Karpas-422 (cell line): Measurements from ENCODE around the gene TRH. TPM values are rescaled to one million over a fixed set of nuclear protein-coding genes. Genes with fewer than 3 reads are reported as not detected.

ENCODE experiments used
- DNase-seq: peaks from one replicate; pipeline ENCODE4 v3.0.0-alpha.2; 2015
- H2AFZ ChIP-seq: fragments of 200-600 bp; sonication (generic); 2 replicates; pipeline ENCODE4 v1.6.1; 2014; ENCODE audit warnings: antibody characterized with exemption, low read length, mixed read lengths
- H3K27ac ChIP-seq: fragments of 200-600 bp; sonication (generic); 2 replicates; pipeline ENCODE4 v1.5.1; 2014; ENCODE audit warnings: mild to moderate bottlenecking, low read length, moderate library complexity
- H3K27me3 ChIP-seq: fragments of 200-600 bp; sonication (generic); 2 replicates; pipeline ENCODE4 v1.6.1; 2014; ENCODE audit warnings: low read length, mixed read lengths
- H3K36me3 ChIP-seq: fragments of 200-600 bp; sonication (generic); 2 replicates; pipeline ENCODE4 v1.6.1; 2014; ENCODE audit warnings: low read length, mixed read lengths; ENCODE audit not compliant: insufficient read depth
- H3K4me1 ChIP-seq: fragments of 200-600 bp; sonication (generic); 2 replicates; pipeline ENCODE4 v1.6.1; 2014; ENCODE audit warnings: mild to moderate bottlenecking, low read length, mixed read lengths
- H3K4me2 ChIP-seq: fragments of 200-600 bp; sonication (generic); 2 replicates; pipeline ENCODE4 v1.6.1; 2014; ENCODE audit warnings: low read length, low read depth, mild to moderate bottlenecking; ENCODE audit not compliant: poor library complexity, severe bottlenecking
- H3K4me3 ChIP-seq: fragments of 200-600 bp; sonication (generic); 2 replicates; pipeline ENCODE4 v1.5.1; 2014; ENCODE audit warnings: mild to moderate bottlenecking, antibody characterized with exemption, low read length, mixed read lengths
- H3K79me2 ChIP-seq: fragments of 200-600 bp; sonication (generic); 2 replicates; pipeline ENCODE4 v1.6.1; 2014; ENCODE audit warnings: mild to moderate bottlenecking, low read length, mixed read lengths
- H3K9ac ChIP-seq: fragments of 200-600 bp; sonication (generic); 2 replicates; pipeline ENCODE4 v1.6.0; 2014; ENCODE audit warnings: low read length
- H3K9me2 ChIP-seq: fragments of 200-600 bp; sonication (generic), shearing (Covaris generic); replicated peaks from 2 replicates; pipeline ENCODE4 v1.6.0; 2014; ENCODE audit warnings: mild to moderate bottlenecking, low read length, moderate library complexity; ENCODE audit not compliant: insufficient read depth
- H3K9me3 ChIP-seq: fragments of 300-700, 200-600 bp; sonication (generic); 2 replicates; pipeline ENCODE4 v1.6.1; 2014; ENCODE audit warnings: low read length, mixed read lengths
- H4K20me1 ChIP-seq: fragments of 200-600 bp; sonication (generic); 2 replicates; pipeline ENCODE4 v1.6.1; 2014; ENCODE audit warnings: mild to moderate bottlenecking, antibody characterized with exemption, low read length, low read depth; ENCODE audit not compliant: insufficient read depth
- total RNA-seq: library from RNA; depleted of rRNA; stranded (reverse); fragments of >200 nt; shearing (Covaris generic); gene quantifications from 2 replicates; pipeline ENCODE4 v1.2.3, GENCODE V29; 2014; ENCODE audit warnings: low replicate concordance

TRH gene
- total RNA-seq, 1 experiment from 2014 or later = not detected

DNA sequence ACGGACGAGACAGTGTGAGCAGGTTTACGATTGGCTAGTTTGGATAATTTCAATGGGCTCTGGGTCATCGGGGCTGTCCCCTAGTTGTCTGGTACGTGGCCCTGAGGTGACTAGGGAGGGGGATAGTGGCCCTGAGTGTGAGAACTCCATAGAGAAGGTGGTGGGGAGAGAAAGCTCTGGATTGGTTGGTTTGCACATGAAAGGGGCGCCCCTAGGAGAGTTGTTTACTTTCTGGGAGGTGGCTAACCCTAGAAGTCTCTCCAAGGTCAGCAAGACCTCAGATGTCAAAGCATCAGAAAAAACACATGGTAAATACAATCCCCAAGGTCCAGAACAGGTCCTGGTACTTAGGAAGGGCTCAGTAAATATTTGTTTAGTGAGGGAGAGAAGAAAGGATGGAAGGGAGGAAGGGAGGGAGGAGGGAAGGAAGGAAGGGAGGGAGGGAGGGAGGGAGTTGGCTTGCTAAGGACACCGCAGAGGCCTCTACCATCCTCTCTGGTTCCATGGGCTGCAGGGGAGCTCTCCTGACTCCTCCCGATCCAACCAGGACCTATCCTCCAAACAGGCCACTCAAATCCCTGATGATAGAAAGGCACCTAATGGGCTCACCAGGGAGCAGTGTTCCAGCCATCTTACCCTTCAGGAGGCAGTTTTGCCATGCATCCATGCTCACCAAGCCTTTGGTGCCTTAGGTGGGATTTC, 3.0 kb upstream of the TRH start:
- Histone ChIP-seq H3K9ac (no peak overlapping the region), H3K4me3 (no peak overlapping the region), H3K36me3 (no peaks in the 10 kb centered on the region), H3K27ac (no peak overlapping the region), H3K79me2 (no peaks in the 10 kb centered on the region), H3K4me1 (no peaks in the 10 kb centered on the region), H3K4me2 (no peak overlapping the region), H4K20me1 (no peaks in the 10 kb centered on the region), H3K27me3 (no peaks in the 10 kb centered on the region), H3K9me3 (no peaks in the 10 kb centered on the region), H2AFZ (no peak overlapping the region), H3K9me2 (no peaks in the 10 kb centered on the region)
- no peak for DNase-seq

DNA sequence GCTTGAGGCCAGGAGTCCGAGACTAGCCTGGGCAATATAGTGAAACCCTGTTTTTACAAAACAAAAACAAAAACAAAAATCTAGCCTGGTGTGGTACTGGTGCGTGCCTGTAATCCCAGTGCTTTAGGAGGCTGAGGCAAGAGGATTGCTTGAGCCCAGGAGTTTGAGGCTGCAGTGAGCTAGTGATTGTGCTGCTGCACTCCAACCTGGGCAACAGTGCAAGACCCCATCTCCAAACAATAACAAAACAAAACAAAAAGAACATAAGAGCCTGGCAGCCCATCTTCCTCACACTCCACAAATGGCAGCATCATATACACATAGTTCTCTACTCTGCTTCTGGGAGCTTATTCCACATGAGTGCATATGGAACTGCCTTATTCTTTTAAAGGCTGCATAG, 2.2 kb upstream of the TRH start:
- Histone ChIP-seq H3K4me1 (no peaks in the 10 kb centered on the region), H3K27me3 (no peaks in the 10 kb centered on the region), H3K9me3 (no peaks in the 10 kb centered on the region), H3K27ac (no peak overlapping the region), H4K20me1 (no peaks in the 10 kb centered on the region), H3K79me2 (no peaks in the 10 kb centered on the region), H3K9me2 (no peaks in the 10 kb centered on the region), H2AFZ (no peak overlapping the region), H3K4me2 (no peak overlapping the region), H3K9ac (no peak overlapping the region), H3K4me3 (no peak overlapping the region), H3K36me3 (no peaks in the 10 kb centered on the region)
- no peak for DNase-seq

DNA sequence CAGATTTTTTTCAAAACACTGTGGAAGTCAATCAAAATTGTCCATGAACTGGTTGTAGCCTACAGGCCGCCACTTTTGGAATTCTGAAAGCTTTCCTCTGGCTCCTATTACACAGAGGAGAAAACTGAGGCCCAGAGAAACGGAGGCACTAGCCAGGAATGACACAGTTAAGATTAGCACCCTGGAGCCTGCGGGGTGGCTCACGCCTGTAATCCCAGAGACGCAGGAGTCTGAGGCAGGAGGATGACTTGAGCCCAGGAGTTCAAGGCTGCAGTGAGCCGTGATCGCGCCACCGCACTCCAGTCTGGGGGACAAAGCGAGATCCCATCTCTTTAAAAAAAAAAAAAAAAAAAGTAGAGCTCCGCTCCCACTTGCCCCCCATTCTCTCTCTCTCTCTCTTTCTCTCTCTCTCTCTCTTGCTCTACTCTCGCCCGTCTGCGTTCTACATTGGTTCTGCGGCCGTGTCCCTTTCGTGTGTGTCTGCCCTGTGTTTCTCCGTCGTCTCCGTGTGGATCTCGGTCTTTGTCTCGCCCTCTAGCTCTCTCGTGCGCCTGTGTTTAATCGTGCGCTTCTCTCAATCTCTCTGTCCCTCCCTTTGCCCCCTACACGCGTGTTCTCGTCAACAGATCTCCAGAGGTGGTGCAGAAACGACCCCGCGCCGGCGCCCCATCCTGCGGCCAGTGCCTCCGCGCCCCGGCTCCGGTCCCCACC, 512 bp upstream of the TRH start:
- Histone ChIP-seq H3K4me3 (no peak overlapping the region), H2AFZ (no peak overlapping the region), H3K9me2 (no peaks in the 10 kb centered on the region), H3K27ac (no peak overlapping the region), H3K4me1 (no peaks in the 10 kb centered on the region), H3K4me2 (no peak overlapping the region), H3K9ac (no peak overlapping the region), H4K20me1 (no peaks in the 10 kb centered on the region), H3K36me3 (no peaks in the 10 kb centered on the region), H3K27me3 (no peaks in the 10 kb centered on the region), H3K9me3 (no peaks in the 10 kb centered on the region), H3K79me2 (no peaks in the 10 kb centered on the region)
- no peak for DNase-seq

DNA sequence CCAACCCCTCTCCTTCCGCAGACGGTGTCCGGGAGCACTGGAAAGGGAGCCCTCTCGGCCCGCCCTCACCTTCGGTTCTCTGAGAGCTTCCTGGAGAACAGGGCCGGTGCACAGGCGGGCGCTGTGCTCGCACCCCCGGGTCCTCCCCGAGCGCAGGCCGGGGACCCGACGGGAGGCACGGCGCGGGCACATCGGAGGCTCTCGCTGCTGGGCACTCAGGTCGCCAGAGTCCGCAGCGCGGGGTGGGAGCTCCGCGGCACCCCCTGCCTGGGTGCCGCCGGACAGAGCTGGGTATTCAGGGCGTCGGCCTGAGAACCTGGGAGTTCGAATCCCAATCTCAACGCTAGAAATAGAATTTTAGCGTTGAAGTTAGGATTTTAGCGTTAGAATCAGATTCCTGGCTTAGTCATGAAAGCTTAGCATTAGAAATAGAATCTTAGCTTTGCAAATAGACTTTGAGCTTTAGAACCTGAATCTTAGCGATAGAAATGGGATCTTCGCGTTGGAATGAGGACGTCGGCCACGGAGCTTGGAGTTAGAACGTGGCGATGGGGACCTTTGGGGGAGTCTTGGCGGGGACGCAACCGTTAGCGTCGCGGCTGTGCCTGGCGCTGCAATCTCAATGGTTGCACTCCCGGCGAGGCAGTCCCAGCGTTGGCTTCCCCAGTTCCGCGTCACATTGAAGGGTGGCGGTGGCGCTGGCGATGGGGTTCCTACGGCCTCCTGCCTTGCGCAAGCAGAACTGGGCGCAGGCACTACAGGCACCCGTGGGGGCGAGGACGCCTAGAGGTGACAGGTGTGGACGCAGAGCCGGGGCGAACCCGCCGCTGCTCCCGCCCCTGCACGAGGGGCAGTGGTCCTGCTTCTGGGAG, 549 bp downstream of the TRH start:
- Histone ChIP-seq H3K27me3 (no peaks in the 10 kb centered on the region), H2AFZ (no peak overlapping the region), H3K4me2 (no peak overlapping the region), H3K9me2 (no peaks in the 10 kb centered on the region), H3K9me3 (no peaks in the 10 kb centered on the region), H3K79me2 (no peaks in the 10 kb centered on the region), H3K4me3 (no peak overlapping the region), H3K36me3 (no peaks in the 10 kb centered on the region), H3K9ac (no peak overlapping the region), H3K27ac (no peak overlapping the region), H4K20me1 (no peaks in the 10 kb centered on the region), H3K4me1 (peaks cover 2% of the 10 kb centered on the region; the same call in 1 of the 2 replicates)
- no peak for DNase-seq

DNA sequence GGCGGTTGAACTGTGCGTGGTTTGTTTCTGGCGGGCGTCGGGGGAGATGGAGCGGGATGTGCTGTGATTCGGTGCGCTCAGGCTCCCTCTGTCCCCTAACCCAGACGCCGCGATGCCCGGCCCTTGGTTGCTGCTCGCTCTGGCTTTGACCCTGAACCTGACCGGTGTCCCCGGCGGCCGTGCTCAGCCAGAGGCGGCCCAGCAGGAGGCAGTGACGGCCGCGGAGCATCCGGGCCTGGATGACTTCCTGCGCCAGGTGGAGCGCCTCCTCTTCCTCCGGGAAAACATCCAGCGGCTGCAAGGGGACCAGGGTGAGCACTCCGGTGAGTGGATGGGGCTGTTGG, 1.2 kb downstream of the TRH start:
- H3K9me2 ChIP-seq = no peaks in the 10 kb centered on the region
- no peak overlapping the region for H3K4me2 ChIP-seq
- H3K27ac ChIP-seq = no peak overlapping the region
- DNase-seq = no peak
- no peaks in the 10 kb centered on the region for H3K27me3 ChIP-seq
- H3K9me3 ChIP-seq = no peaks in the 10 kb centered on the region
- H3K4me1 ChIP-seq = peaks cover 2% of the 10 kb centered on the region; the same call in 1 of the 2 replicates
- H4K20me1 ChIP-seq = no peaks in the 10 kb centered on the region
- no peak overlapping the region for H2AFZ ChIP-seq
- no peaks in the 10 kb centered on the region for H3K36me3 ChIP-seq
- no peaks in the 10 kb centered on the region for H3K79me2 ChIP-seq
- H3K9ac ChIP-seq = no peak overlapping the region
- H3K4me3 ChIP-seq = no peak overlapping the region

DNA sequence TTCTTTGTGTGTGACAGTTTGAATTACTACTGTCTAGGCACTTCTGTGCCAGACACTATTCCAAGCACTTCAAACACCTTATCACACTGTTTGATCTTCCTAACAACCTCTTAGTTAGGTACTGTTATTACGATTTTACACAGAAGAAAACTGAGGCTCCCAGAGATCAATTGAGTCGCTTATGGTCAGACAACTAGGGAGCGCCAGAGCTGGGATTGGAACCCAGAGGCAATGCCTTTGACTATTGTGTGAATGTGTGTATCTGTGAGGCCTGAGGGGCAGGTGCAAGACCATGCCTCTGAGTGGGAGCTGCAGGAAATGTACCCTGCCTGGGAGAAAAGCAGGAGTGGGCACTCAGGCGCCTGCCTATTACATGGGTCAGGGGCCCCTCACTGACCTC, 1.8 kb downstream of the TRH start:
- H3K27me3 ChIP-seq = no peaks in the 10 kb centered on the region
- DNase-seq = no peak
- H3K36me3 ChIP-seq = no peaks in the 10 kb centered on the region
- H3K79me2 ChIP-seq = no peaks in the 10 kb centered on the region
- H3K4me2 ChIP-seq = no peak overlapping the region
- no peak overlapping the region for H3K9ac ChIP-seq
- no peaks in the 10 kb centered on the region for H4K20me1 ChIP-seq
- H3K9me2 ChIP-seq = no peaks in the 10 kb centered on the region
- no peak overlapping the region for H3K4me3 ChIP-seq
- H3K27ac ChIP-seq = no peak overlapping the region
- H2AFZ ChIP-seq = no peak overlapping the region
- H3K9me3 ChIP-seq = no peaks in the 10 kb centered on the region
- H3K4me1 ChIP-seq = peaks cover 2% of the 10 kb centered on the region; the same call in 1 of the 2 replicates

DNA sequence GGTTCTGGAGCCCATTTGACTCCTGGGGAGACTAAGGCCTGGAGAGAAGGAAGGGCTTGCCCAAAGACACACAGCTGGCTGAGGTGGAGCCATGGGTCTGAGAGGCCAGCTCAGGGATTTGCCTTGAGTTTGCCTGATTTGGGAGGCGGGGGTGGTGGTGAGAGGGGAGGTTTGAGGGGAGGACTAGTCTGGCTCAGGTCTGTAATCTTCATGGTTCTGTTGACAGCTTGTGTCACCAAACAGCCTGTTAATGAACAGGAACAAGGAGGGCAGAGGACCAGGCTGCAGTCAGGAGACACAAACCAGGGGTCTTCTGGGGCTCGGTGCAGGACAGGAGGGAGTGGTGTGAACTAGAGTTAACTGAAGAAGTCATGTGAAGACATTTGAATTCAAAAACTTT, 3.6 kb downstream of the TRH start:
- Histone ChIP-seq H3K9me2 (no peaks in the 10 kb centered on the region), H4K20me1 (no peaks in the 10 kb centered on the region), H3K27ac (no peak overlapping the region), H2AFZ (no peak overlapping the region), H3K79me2 (no peaks in the 10 kb centered on the region), H3K9ac (no peak overlapping the region), H3K4me3 (no peak overlapping the region), H3K27me3 (no peaks in the 10 kb centered on the region), H3K36me3 (no peaks in the 10 kb centered on the region), H3K4me2 (no peak overlapping the region), H3K4me1 (peaks cover 2% of the 10 kb centered on the region; the same call in 1 of the 2 replicates), H3K9me3 (no peaks in the 10 kb centered on the region)
- no peak for DNase-seq

DNA sequence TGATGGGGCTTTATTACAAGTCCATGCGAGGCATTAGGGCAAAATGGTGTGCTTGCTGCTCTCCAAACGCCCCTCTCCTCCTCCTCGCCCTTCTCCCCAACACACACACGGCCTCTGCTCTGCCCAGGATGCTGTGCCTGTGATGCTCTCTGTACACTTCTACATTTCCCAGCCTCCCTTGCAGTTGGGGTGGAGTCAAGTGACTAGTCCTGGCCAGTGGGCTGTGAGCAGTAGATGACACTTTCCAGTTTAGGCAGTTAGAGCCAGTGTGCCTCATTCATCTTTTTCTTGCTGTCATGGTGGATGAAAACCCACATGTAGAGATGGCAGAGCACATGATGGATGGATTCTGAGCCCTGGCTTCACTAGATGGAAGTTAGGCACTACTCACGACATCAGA, 5.4 kb downstream of the TRH start:
- no peaks in the 10 kb centered on the region for H3K27me3 ChIP-seq
- H4K20me1 ChIP-seq = no peaks in the 10 kb centered on the region
- H3K9me2 ChIP-seq = no peaks in the 10 kb centered on the region
- H2AFZ ChIP-seq = no peak overlapping the region
- H3K9ac ChIP-seq = no peak overlapping the region
- H3K36me3 ChIP-seq = no peaks in the 10 kb centered on the region
- no peak overlapping the region for H3K27ac ChIP-seq
- peak; percentile 67 for DNase-seq
- no peaks in the 10 kb centered on the region for H3K79me2 ChIP-seq
- no peak overlapping the region for H3K4me3 ChIP-seq
- H3K4me2 ChIP-seq = no peak overlapping the region
- H3K4me1 ChIP-seq = peaks cover 2% of the 10 kb centered on the region; the same call in 1 of the 2 replicates
- no peaks in the 10 kb centered on the region for H3K9me3 ChIP-seq
